GM23338 (cell line): Measurements from ENCODE around the gene ZNF778. TPM values are rescaled to one million over a fixed set of nuclear protein-coding genes. Genes with fewer than 3 reads are reported as not detected.
A peak's percentile ranks its signal among the peaks of the same experiment; 100 is the strongest.

ENCODE experiments used
- ATAC-seq: fragments of 200-7000 bp; cut with Tn5 transposase; 3 replicates; pipeline ENCODE4 v1.9.1; 2020
- DNase-seq: peaks from one replicate; pipeline ENCODE4 v3.0.0-alpha.2; 2015; ENCODE audit warnings: low spot score
- H2AFZ ChIP-seq: fragments of 200-600 bp; sonication (generic); 2 replicates; pipeline ENCODE4 v1.8.0; 2016; ENCODE audit warnings: antibody characterized with exemption, mild to moderate bottlenecking, moderate library complexity
- H3F3A ChIP-seq: fragments of 200-600 bp; sonication (generic); replicated peaks from 2 replicates; pipeline ENCODE4 v1.8.0; 2017; ENCODE audit warnings: antibody characterized with exemption, mixed run types, low read depth
- H3K27ac ChIP-seq: fragments of 200-600 bp; sonication (generic); 2 replicates; pipeline ENCODE4 v1.6.1; 2016; ENCODE audit warnings: low read depth
- H3K27me3 ChIP-seq: fragments of 200-600 bp; sonication (generic); 2 replicates; pipeline ENCODE4 v1.8.0; 2016; ENCODE audit warnings: mild to moderate bottlenecking, mixed run types, moderate library complexity; ENCODE audit not compliant: insufficient read depth
- H3K36me3 ChIP-seq: fragments of 200-600 bp; sonication (generic); 2 replicates; pipeline ENCODE4 v1.8.0; 2016; ENCODE audit warnings: mild to moderate bottlenecking; ENCODE audit not compliant: insufficient read depth
- H3K4me1 ChIP-seq: fragments of 200-600 bp; sonication (generic); 2 replicates; pipeline ENCODE4 v1.8.0; 2016; ENCODE audit warnings: mild to moderate bottlenecking, moderate library complexity; ENCODE audit not compliant: insufficient read depth
- H3K4me2 ChIP-seq: fragments of 200-600 bp; sonication (generic); 2 replicates; pipeline ENCODE4 v1.7.1; 2017; ENCODE audit warnings: mixed run types
- H3K4me3 ChIP-seq: fragments of 200-600 bp; sonication (generic); 2 replicates; pipeline ENCODE4 v1.6.1; 2016; ENCODE audit warnings: mixed run types
- H3K79me2 ChIP-seq: fragments of 200-600 bp; sonication (generic); replicated peaks from 2 replicates; pipeline ENCODE4 v1.8.0; 2017; ENCODE audit warnings: mild to moderate bottlenecking; ENCODE audit not compliant: insufficient read depth
- H3K9me2 ChIP-seq: fragments of 200-600 bp; sonication (generic); 2 replicates; pipeline ENCODE4 v1.8.0; 2017; ENCODE audit not compliant: insufficient read depth
- H4K20me1 ChIP-seq: fragments of 200-600 bp; sonication (generic); replicated peaks from 2 replicates; pipeline ENCODE4 v1.8.0; 2017; ENCODE audit warnings: mild to moderate bottlenecking; ENCODE audit not compliant: insufficient read depth
- H3K27ac Mint-ChIP-seq: 2 replicates; pipeline ENCODE4 v1.8.0; 2020; ENCODE audit warnings: inconsistent platforms, mild to moderate bottlenecking, moderate library complexity, mixed read lengths
- H3K27me3 Mint-ChIP-seq: 3 replicates; pipeline ENCODE4 v1.8.0; 2022; ENCODE audit warnings: low read depth, mild to moderate bottlenecking, moderate library complexity, mixed read lengths, inconsistent platforms; ENCODE audit not compliant: insufficient read depth, poor library complexity
- H3K36me3 Mint-ChIP-seq: 3 replicates; pipeline ENCODE4 v1.8.0; 2021; ENCODE audit warnings: low read depth, mild to moderate bottlenecking, inconsistent platforms, moderate library complexity, mixed read lengths
- H3K4me1 Mint-ChIP-seq: 3 replicates; pipeline ENCODE4 v1.8.0; 2020; ENCODE audit warnings: mild to moderate bottlenecking, inconsistent platforms, mixed read lengths
- H3K4me3 Mint-ChIP-seq: 3 replicates; pipeline ENCODE4 v1.8.0; 2021; ENCODE audit warnings: moderate library complexity, mild to moderate bottlenecking, inconsistent platforms, mixed read lengths
- H3K9me3 Mint-ChIP-seq: 3 replicates; pipeline ENCODE4 v1.8.0; 2020; ENCODE audit warnings: moderate library complexity, mild to moderate bottlenecking, inconsistent platforms, mixed read lengths
- EZH2 ChIP-seq: fragments of 200-600 bp; sonication (generic); IDR thresholded peaks from one replicate; pipeline ENCODE4 v1.8.0; 2017; ENCODE audit warnings: antibody characterized with exemption, mild to moderate bottlenecking, low read depth; ENCODE audit not compliant: unreplicated experiment
- ZNF331 ChIP-seq: fragments of 250-450 bp; sonication (Bioruptor Pico); IDR thresholded peaks from 2 replicates; pipeline ENCODE4 v1.5.0; 2020; ENCODE audit warnings: low read depth, mild to moderate bottlenecking, moderate library complexity
- polyA plus RNA-seq: library from polyadenylated mRNA; unstranded; fragments of >200 nt; fragmentation: Nextera tagmentation; extraction: Ambion mirVana; gene quantifications from 2 replicates; pipeline ENCODE4 v1.2.1, GENCODE V29; 2016
- total RNA-seq: library from RNA; depleted of rRNA; stranded (reverse); fragments of >200 nt; shearing (Covaris generic); gene quantifications from 2 replicates; pipeline ENCODE4 v1.2.3, GENCODE V29; 2014
- TF ChIP-seq, protein P1 (sequence below): fragments of 250-450 bp; sonication (Bioruptor Pico); IDR thresholded peaks from 2 replicates; pipeline ENCODE4 v1.5.0; 2020; ENCODE audit warnings: mild to moderate bottlenecking, moderate library complexity
- TF ChIP-seq, protein P2 (sequence below), 2 experiments: fragments of 200-600 bp in 1 of 2; sonication (generic) in 1 of 2; conservative IDR thresholded peaks; 2 replicates each; pipeline versions ENCODE4 v1.5.1 to v1.6.1; 2016 to 2017; ENCODE audit warnings: antibody characterized with exemption in 2 of 2, low read depth in 2 of 2, mild to moderate bottlenecking in 2 of 2, moderate library complexity in 1 of 2
- TF ChIP-seq, protein P3 (sequence below): IDR thresholded peaks from 2 replicates; pipeline ENCODE4 v1.6.1; 2016; ENCODE audit warnings: antibody characterized with exemption

ZNF778 gene
- total and polyA plus RNA-seq, 2 experiments from 2014 or later = 7.9 to 43.4 TPM

DNA sequence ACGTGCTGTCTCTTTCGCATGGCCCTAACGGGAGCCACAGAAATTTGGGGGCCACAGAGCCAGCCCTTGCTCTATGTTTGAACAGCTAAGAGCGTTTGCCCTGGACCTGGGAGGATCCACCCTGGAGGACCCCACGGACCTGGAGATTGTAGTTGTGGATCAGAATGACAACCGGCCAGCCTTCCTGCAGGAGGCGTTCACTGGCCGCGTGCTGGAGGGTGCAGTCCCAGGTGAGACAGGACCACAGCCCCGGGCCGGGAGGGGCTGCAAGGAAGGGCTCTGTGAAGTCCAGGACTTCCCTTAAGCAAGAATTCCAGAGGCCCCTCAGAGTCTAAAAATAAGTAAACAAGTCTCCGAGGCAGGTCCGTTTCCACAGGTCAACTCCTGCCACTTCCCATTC lies 34.0 kb upstream of the ZNF778 start:
- H3K4me3 ChIP-seq = no peak overlapping the region
- no peak overlapping the region for H3K4me2 ChIP-seq
- peaks cover 3% of the 10 kb centered on the region; the same call in 1 of the 3 replicates for H3K9me3 Mint-ChIP-seq
- no peaks in the 10 kb centered on the region for H3K36me3 Mint-ChIP-seq
- peaks cover 2% of the 10 kb centered on the region for H3K27me3 Mint-ChIP-seq
- no peaks in the 10 kb centered on the region for H3K4me1 Mint-ChIP-seq
- no peaks in the 10 kb centered on the region for H4K20me1 ChIP-seq
- no peak overlapping the region for H3K4me3 Mint-ChIP-seq
- TF ChIP-seq, protein P1, sequence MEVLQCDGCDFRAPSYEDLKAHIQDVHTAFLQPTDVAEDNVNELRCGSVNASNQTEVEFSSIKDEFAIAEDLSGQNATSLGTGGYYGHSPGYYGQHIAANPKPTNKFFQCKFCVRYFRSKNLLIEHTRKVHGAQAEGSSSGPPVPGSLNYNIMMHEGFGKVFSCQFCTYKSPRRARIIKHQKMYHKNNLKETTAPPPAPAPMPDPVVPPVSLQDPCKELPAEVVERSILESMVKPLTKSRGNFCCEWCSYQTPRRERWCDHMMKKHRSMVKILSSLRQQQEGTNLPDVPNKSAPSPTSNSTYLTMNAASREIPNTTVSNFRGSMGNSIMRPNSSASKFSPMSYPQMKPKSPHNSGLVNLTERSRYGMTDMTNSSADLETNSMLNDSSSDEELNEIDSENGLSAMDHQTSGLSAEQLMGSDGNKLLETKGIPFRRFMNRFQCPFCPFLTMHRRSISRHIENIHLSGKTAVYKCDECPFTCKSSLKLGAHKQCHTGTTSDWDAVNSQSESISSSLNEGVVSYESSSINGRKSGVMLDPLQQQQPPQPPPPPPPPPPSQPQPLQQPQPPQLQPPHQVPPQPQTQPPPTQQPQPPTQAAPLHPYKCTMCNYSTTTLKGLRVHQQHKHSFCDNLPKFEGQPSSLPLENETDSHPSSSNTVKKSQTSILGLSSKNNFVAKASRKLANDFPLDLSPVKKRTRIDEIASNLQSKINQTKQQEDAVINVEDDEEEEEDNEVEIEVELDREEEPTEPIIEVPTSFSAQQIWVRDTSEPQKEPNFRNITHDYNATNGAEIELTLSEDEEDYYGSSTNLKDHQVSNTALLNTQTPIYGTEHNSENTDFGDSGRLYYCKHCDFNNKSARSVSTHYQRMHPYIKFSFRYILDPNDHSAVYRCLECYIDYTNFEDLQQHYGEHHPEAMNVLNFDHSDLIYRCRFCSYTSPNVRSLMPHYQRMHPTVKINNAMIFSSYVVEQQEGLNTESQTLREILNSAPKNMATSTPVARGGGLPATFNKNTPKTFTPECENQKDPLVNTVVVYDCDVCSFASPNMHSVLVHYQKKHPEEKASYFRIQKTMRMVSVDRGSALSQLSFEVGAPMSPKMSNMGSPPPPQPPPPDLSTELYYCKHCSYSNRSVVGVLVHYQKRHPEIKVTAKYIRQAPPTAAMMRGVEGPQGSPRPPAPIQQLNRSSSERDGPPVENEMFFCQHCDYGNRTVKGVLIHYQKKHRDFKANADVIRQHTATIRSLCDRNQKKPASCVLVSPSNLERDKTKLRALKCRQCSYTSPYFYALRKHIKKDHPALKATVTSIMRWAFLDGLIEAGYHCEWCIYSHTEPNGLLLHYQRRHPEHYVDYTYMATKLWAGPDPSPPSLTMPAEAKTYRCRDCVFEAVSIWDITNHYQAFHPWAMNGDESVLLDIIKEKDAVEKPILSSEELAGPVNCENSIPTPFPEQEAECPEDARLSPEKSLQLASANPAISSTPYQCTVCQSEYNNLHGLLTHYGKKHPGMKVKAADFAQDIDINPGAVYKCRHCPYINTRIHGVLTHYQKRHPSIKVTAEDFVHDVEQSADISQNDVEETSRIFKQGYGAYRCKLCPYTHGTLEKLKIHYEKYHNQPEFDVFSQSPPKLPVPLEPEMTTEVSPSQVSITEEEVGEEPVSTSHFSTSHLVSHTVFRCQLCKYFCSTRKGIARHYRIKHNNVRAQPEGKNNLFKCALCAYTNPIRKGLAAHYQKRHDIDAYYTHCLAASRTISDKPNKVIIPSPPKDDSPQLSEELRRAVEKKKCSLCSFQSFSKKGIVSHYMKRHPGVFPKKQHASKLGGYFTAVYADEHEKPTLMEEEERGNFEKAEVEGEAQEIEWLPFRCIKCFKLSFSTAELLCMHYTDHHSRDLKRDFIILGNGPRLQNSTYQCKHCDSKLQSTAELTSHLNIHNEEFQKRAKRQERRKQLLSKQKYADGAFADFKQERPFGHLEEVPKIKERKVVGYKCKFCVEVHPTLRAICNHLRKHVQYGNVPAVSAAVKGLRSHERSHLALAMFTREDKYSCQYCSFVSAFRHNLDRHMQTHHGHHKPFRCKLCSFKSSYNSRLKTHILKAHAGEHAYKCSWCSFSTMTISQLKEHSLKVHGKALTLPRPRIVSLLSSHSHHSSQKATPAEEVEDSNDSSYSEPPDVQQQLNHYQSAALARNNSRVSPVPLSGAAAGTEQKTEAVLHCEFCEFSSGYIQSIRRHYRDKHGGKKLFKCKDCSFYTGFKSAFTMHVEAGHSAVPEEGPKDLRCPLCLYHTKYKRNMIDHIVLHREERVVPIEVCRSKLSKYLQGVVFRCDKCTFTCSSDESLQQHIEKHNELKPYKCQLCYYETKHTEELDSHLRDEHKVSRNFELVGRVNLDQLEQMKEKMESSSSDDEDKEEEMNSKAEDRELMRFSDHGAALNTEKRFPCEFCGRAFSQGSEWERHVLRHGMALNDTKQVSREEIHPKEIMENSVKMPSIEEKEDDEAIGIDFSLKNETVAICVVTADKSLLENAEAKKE = no peak
- TF ChIP-seq, protein P2, sequence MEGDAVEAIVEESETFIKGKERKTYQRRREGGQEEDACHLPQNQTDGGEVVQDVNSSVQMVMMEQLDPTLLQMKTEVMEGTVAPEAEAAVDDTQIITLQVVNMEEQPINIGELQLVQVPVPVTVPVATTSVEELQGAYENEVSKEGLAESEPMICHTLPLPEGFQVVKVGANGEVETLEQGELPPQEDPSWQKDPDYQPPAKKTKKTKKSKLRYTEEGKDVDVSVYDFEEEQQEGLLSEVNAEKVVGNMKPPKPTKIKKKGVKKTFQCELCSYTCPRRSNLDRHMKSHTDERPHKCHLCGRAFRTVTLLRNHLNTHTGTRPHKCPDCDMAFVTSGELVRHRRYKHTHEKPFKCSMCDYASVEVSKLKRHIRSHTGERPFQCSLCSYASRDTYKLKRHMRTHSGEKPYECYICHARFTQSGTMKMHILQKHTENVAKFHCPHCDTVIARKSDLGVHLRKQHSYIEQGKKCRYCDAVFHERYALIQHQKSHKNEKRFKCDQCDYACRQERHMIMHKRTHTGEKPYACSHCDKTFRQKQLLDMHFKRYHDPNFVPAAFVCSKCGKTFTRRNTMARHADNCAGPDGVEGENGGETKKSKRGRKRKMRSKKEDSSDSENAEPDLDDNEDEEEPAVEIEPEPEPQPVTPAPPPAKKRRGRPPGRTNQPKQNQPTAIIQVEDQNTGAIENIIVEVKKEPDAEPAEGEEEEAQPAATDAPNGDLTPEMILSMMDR (conservative IDR thresholded peaks at IDR 0.05; ENCODE audit: low read depth in 2 of 2) = 0 out of 4 replicates have a peak, but pooled peaks of 1 of the 2 experiments have one; percentile 21
- H3K27me3 ChIP-seq = no peaks in the 10 kb centered on the region
- H2AFZ ChIP-seq = no peak overlapping the region
- ATAC-seq (no peak), DNase-seq (no peak)
- H3K4me1 ChIP-seq = no peaks in the 10 kb centered on the region
- H3F3A ChIP-seq = no peaks in the 10 kb centered on the region
- H3K79me2 ChIP-seq = no peaks in the 10 kb centered on the region
- no peak overlapping the region for H3K27ac ChIP-seq
- H3K36me3 ChIP-seq = no peaks in the 10 kb centered on the region
- no peak overlapping the region for H3K27ac Mint-ChIP-seq
- H3K9me2 ChIP-seq = no peaks in the 10 kb centered on the region

DNA sequence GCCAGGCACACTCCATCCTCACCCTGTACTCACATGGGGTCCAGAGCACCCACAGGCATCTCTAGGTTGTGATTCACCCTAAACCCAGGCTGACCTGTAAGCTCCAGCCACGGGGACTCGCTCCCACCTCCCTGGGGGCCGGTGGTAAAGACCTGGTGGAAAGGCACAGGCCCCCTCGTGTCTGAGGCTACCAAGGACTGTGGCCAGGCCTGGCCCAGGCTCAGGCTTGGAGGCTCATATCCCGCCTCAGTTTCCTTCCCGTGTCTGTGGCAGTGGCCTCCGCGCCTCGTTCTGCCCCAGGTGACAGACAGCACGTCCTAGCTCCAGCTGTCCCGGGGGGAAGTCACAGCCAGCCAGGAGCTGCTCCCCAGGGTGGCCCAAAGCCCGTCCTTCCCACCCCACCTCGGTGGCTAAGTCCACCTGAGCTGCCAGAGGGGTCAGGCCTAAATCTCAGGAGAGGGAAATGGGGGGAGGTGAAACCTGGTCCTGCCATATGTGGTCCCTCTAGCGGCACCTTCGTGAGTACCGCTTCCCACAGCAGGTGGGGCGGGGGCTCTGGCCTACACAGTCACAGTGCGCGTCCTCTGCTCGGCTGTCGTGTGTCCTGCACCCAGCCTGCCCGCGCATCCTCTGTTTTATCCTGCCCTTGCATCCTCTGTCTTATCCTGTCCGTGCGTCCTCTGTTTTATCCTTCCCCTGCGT lies 33.4 kb upstream of the ZNF778 start:
- no peaks in the 10 kb centered on the region for H3K79me2 ChIP-seq
- no peak overlapping the region for H3K27ac ChIP-seq
- H3F3A ChIP-seq = no peaks in the 10 kb centered on the region
- Mint-ChIP-seq H3K4me3 (no peak overlapping the region), H3K36me3 (no peaks in the 10 kb centered on the region), H3K9me3 (peaks cover 3% of the 10 kb centered on the region; the same call in 1 of the 3 replicates), H3K27me3 (peaks cover 3% of the 10 kb centered on the region), H3K27ac (no peak overlapping the region), H3K4me1 (no peaks in the 10 kb centered on the region)
- no peaks in the 10 kb centered on the region for H3K36me3 ChIP-seq
- no peaks in the 10 kb centered on the region for H3K9me2 ChIP-seq
- ATAC-seq (peak; percentile 10; the same call in 1 of the 3 replicates), DNase-seq (no peak)
- H3K4me3 ChIP-seq = no peak overlapping the region
- H3K27me3 ChIP-seq = no peaks in the 10 kb centered on the region
- no peaks in the 10 kb centered on the region for H3K4me1 ChIP-seq
- no peak overlapping the region for H2AFZ ChIP-seq
- TF ChIP-seq ZNF331 (no peak), EZH2 (no peak)
- TF ChIP-seq, protein P3, sequence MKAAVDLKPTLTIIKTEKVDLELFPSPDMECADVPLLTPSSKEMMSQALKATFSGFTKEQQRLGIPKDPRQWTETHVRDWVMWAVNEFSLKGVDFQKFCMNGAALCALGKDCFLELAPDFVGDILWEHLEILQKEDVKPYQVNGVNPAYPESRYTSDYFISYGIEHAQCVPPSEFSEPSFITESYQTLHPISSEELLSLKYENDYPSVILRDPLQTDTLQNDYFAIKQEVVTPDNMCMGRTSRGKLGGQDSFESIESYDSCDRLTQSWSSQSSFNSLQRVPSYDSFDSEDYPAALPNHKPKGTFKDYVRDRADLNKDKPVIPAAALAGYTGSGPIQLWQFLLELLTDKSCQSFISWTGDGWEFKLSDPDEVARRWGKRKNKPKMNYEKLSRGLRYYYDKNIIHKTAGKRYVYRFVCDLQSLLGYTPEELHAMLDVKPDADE = no peak
- no peak overlapping the region for H3K4me2 ChIP-seq
- H4K20me1 ChIP-seq = no peaks in the 10 kb centered on the region
